ENCODE measurements around the gene EFEMP2.

EFEMP2 gene

GRCh38 chr11:65900899-65901180 is 28.2 kb upstream of the EFEMP2 start:
- H3K4me1 ChIP-seq (ENCODE audit: insufficient read depth, low read length, poor library complexity, severe bottlenecking): peaks cover 7% of the 10 kb centered on the region
- H3K27me3 ChIP-seq (ENCODE audit: insufficient read depth, low read length, poor library complexity, severe bottlenecking): no peaks in the 10 kb centered on the region
- TF ChIP-seq EZH2phosphoT487 (IDR thresholded peaks at IDR 0.05; ENCODE audit: borderline replicate concordance) (no peak), CTCF (conservative IDR thresholded peaks at IDR 0.05; ENCODE audit: low read length) (no peak)
- H3K9me3 ChIP-seq (ENCODE audit: insufficient read depth, low read depth, low read length): no peaks in the 10 kb centered on the region
- H3K9ac ChIP-seq (ENCODE audit: low read depth, low read length, poor library complexity, severe bottlenecking): no peak overlapping the region
- H3K4me3 ChIP-seq (ENCODE audit: low read length, poor library complexity, severe bottlenecking): no peak overlapping the region
- H4K20me1 ChIP-seq (ENCODE audit: insufficient read depth, low read length, poor library complexity, severe bottlenecking): no peaks in the 10 kb centered on the region
- peak overlapping the region; percentile 69 for H3K4me2 ChIP-seq (ENCODE audit: low read depth, low read length, poor library complexity, severe bottlenecking)
- H3K9me2 ChIP-seq (replicated peaks; ENCODE audit: low read depth, low read length): no peaks in the 10 kb centered on the region
- H3F3A ChIP-seq (ENCODE audit: low read depth): no peaks in the 10 kb centered on the region
- no peaks in the 10 kb centered on the region for H3K79me2 ChIP-seq (ENCODE audit: insufficient read depth, low read length)
- no peaks in the 10 kb centered on the region for H3K36me3 ChIP-seq (ENCODE audit: insufficient read depth, low read length)
- 0 out of 2 replicates have a peak overlapping the region, but pooled peaks have one; percentile 53 for H2AFZ ChIP-seq (ENCODE audit: low read length)

GRCh38 chr11:65900125-65900898 is 27.7 kb upstream of the EFEMP2 start, which contains the start of gene FOSL1:
Gene FOSL1 (minus strand): TSS chr11:65900388. CDS start chr11:65900339, 49 bp downstream.
- peak within 1 kb of the TSS; percentile 53; the same call in 1 of the 2 replicates for H2AFZ ChIP-seq (ENCODE audit: low read length)
- no peaks in the 10 kb centered on the region for H3K9me2 ChIP-seq (replicated peaks; ENCODE audit: low read depth, low read length)
- H3F3A ChIP-seq (ENCODE audit: low read depth): no peaks in the 10 kb centered on the region
- peak within 1 kb of the TSS; percentile 57 for H3K4me3 ChIP-seq (ENCODE audit: low read length, poor library complexity, severe bottlenecking)
- peaks cover 7% of the 10 kb centered on the region for H3K4me1 ChIP-seq (ENCODE audit: insufficient read depth, low read length, poor library complexity, severe bottlenecking)
- no peaks in the 10 kb centered on the region for H3K79me2 ChIP-seq (ENCODE audit: insufficient read depth, low read length)
- H3K27me3 ChIP-seq (ENCODE audit: insufficient read depth, low read length, poor library complexity, severe bottlenecking): no peaks in the 10 kb centered on the region
- H3K9ac ChIP-seq (ENCODE audit: low read depth, low read length, poor library complexity, severe bottlenecking): no peak within 1 kb of the TSS
- H3K9me3 ChIP-seq (ENCODE audit: insufficient read depth, low read depth, low read length): no peaks in the 10 kb centered on the region
- no peaks in the 10 kb centered on the region for H4K20me1 ChIP-seq (ENCODE audit: insufficient read depth, low read length, poor library complexity, severe bottlenecking)
- peak within 1 kb of the TSS; percentile 69 for H3K4me2 ChIP-seq (ENCODE audit: low read depth, low read length, poor library complexity, severe bottlenecking)
- H3K36me3 ChIP-seq (ENCODE audit: insufficient read depth, low read length): no peaks in the 10 kb centered on the region
- no peak for TF ChIP-seq CTCF (conservative IDR thresholded peaks at IDR 0.05; ENCODE audit: low read length)
- TF ChIP-seq EZH2phosphoT487 (IDR thresholded peaks at IDR 0.05; ENCODE audit: borderline replicate concordance): no peak

- Histone ChIP-seq H3K4me2 (ENCODE audit: low read depth, low read length, poor library complexity, severe bottlenecking) (peak overlapping the region; percentile 69), H4K20me1 (ENCODE audit: insufficient read depth, low read length, poor library complexity, severe bottlenecking) (no peaks in the 10 kb centered on the region), H3K27me3 (ENCODE audit: insufficient read depth, low read length, poor library complexity, severe bottlenecking) (no peaks in the 10 kb centered on the region), H3K79me2 (ENCODE audit: insufficient read depth, low read length) (no peaks in the 10 kb centered on the region), H3K9ac (ENCODE audit: low read depth, low read length, poor library complexity, severe bottlenecking) (no peak overlapping the region), H3K4me1 (ENCODE audit: insufficient read depth, low read length, poor library complexity, severe bottlenecking) (peaks cover 7% of the 10 kb centered on the region), H3K9me2 (replicated peaks; ENCODE audit: low read depth, low read length) (no peaks in the 10 kb centered on the region), H3K4me3 (ENCODE audit: low read length, poor library complexity, severe bottlenecking) (peak overlapping the region; percentile 57), H2AFZ (ENCODE audit: low read length) (no peak overlapping the region), H3K9me3 (ENCODE audit: insufficient read depth, low read depth, low read length) (no peaks in the 10 kb centered on the region), H3K36me3 (ENCODE audit: insufficient read depth, low read length) (no peaks in the 10 kb centered on the region), H3F3A (ENCODE audit: low read depth) (no peaks in the 10 kb centered on the region)
- TF ChIP-seq EZH2phosphoT487 (IDR thresholded peaks at IDR 0.05; ENCODE audit: borderline replicate concordance): no peak
- TF ChIP-seq CTCF (conservative IDR thresholded peaks at IDR 0.05; ENCODE audit: low read length): no peak
These were observed 26.9 kb upstream of the EFEMP2 start for GRCh38 chr11:65899356-65900124.
